ENCODE measurements around the gene LACC1. TPM values are rescaled to one million over a fixed set of nuclear protein-coding genes. Genes with fewer than 3 reads are reported as not detected.

Gene LACC1
- total and polyA plus RNA-seq, 2 experiments from 2014 or later: 6.4 to 8.2 TPM

DNA sequence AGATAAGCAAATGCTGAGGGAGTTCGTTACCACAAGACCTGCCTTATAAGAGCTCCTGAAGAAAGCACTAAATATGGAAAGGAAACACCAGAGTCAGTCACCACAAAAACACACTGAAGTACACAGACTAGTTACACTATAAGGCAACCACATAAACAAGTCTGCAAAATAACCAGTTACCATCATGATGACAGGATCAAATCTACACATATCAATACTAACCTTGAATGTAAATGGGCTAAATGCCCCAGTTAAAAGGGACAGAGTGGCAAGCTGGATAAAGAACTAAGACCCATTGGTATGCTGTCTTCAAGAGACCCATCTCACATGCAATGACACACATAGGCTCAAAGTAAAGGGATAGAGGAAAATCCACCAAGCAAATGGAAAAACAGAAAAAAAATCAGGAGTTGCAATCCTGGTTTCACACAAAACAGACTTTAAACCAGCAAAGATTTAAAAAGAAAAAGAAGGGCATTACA, 26.7 kb upstream of the LACC1 start:
- Histone ChIP-seq H4K20me1 (ENCODE audit: insufficient read depth) (no peaks in the 10 kb centered on the region), H2AFZ (no peak overlapping the region), H3F3A (ENCODE audit: insufficient read depth) (peaks cover 6% of the 10 kb centered on the region), H3K9me2 (ENCODE audit: insufficient read depth) (no peaks in the 10 kb centered on the region), H3K4me2 (ENCODE audit: unreplicated experiment) (no peak overlapping the region), H3K4me1 (ENCODE audit: insufficient read depth) (peaks cover 16% of the 10 kb centered on the region), H3K79me2 (ENCODE audit: insufficient read depth) (no peaks in the 10 kb centered on the region), H3K9me3 (ENCODE audit: low read depth) (peaks cover 3% of the 10 kb centered on the region), H3K27me3 (replicated peaks; ENCODE audit: insufficient read depth) (no peaks in the 10 kb centered on the region), H3K9ac (no peak overlapping the region), H3K27ac (no peak overlapping the region), H3K4me3 (no peak overlapping the region), H3K36me3 (ENCODE audit: low read depth) (peaks cover 10% of the 10 kb centered on the region; the same call in 1 of the 2 replicates)
- in situ Hi-C loops (cut with MboI): no loop called here
- DNase-seq: no peak
- no peak for TF ChIP-seq EZH2 (IDR thresholded peaks at IDR 0.05; ENCODE audit: insufficient read depth, poor library complexity, severe bottlenecking)
- no peak for TF ChIP-seq EZH2phosphoT487 (IDR thresholded peaks at IDR 0.05; ENCODE audit: insufficient read depth, low read depth)
- WGBS, 2 experiments (ENCODE audit: low coverage in 1 of 2, low lambda C conversion rate in 2 of 2, missing lambda C conversion rate in 2 of 2): 77 to 83% methylated on average over 1 of the region's 1 CpG

- H3K4me2 ChIP-seq (ENCODE audit: unreplicated experiment): no peak overlapping the region
- H3F3A ChIP-seq (ENCODE audit: insufficient read depth): no peaks in the 10 kb centered on the region
- WGBS, 2 experiments (ENCODE audit: low coverage in 1 of 2, low lambda C conversion rate in 2 of 2, missing lambda C conversion rate in 2 of 2): 93 to 97% methylated on average over 1 of the region's 1 CpG
- H3K9ac ChIP-seq: no peak overlapping the region
- H3K27me3 ChIP-seq (replicated peaks; ENCODE audit: insufficient read depth): no peaks in the 10 kb centered on the region
- H3K27ac ChIP-seq: no peak overlapping the region
- H3K79me2 ChIP-seq (ENCODE audit: insufficient read depth): no peaks in the 10 kb centered on the region
- H3K9me2 ChIP-seq (ENCODE audit: insufficient read depth): no peaks in the 10 kb centered on the region
- in situ Hi-C loops (cut with MboI): no loop called here
- H2AFZ ChIP-seq: no peak overlapping the region
- no peaks in the 10 kb centered on the region for H4K20me1 ChIP-seq (ENCODE audit: insufficient read depth)
- no peak overlapping the region for H3K4me3 ChIP-seq
- 0 out of 2 replicates have a peak, but pooled peaks cover 11% of the 10 kb centered on the region for H3K36me3 ChIP-seq (ENCODE audit: low read depth)
- H3K4me1 ChIP-seq (ENCODE audit: insufficient read depth): peaks cover 11% of the 10 kb centered on the region; the same call in 1 of the 2 replicates
- DNase-seq: no peak
- no peaks in the 10 kb centered on the region for H3K9me3 ChIP-seq (ENCODE audit: low read depth)
- TF ChIP-seq EZH2 (IDR thresholded peaks at IDR 0.05; ENCODE audit: insufficient read depth, poor library complexity, severe bottlenecking): no peak
- no peak for TF ChIP-seq EZH2phosphoT487 (IDR thresholded peaks at IDR 0.05; ENCODE audit: insufficient read depth, low read depth)
These were observed 17.8 kb upstream of the LACC1 start for GRCh38 chr13:43861863-43862262.

GRCh38 chr13:43864921-43865320, 14.8 kb upstream of the LACC1 start:
- no peak overlapping the region for H3K9ac ChIP-seq
- TF ChIP-seq EZH2phosphoT487 (IDR thresholded peaks at IDR 0.05; ENCODE audit: insufficient read depth, low read depth) (no peak), EZH2 (IDR thresholded peaks at IDR 0.05; ENCODE audit: insufficient read depth, poor library complexity, severe bottlenecking) (no peak)
- H3K36me3 ChIP-seq (ENCODE audit: low read depth): no peaks in the 10 kb centered on the region
- no peaks in the 10 kb centered on the region for H3F3A ChIP-seq (ENCODE audit: insufficient read depth)
- in situ Hi-C loops (cut with MboI): no loop called here
- no peak for DNase-seq
- no peaks in the 10 kb centered on the region for H3K9me2 ChIP-seq (ENCODE audit: insufficient read depth)
- WGBS, 2 experiments (ENCODE audit: low coverage in 1 of 2, low lambda C conversion rate in 2 of 2, missing lambda C conversion rate in 2 of 2): 91 to 100% methylated on average over 4 of the region's 4 CpGs
- H3K9me3 ChIP-seq (ENCODE audit: low read depth): no peaks in the 10 kb centered on the region
- no peak overlapping the region for H3K4me3 ChIP-seq
- no peak overlapping the region for H3K27ac ChIP-seq
- no peaks in the 10 kb centered on the region for H3K27me3 ChIP-seq (replicated peaks; ENCODE audit: insufficient read depth)
- no peak overlapping the region for H2AFZ ChIP-seq
- no peaks in the 10 kb centered on the region for H4K20me1 ChIP-seq (ENCODE audit: insufficient read depth)
- no peak overlapping the region for H3K4me2 ChIP-seq (ENCODE audit: unreplicated experiment)
- H3K4me1 ChIP-seq (ENCODE audit: insufficient read depth): peaks cover 11% of the 10 kb centered on the region; the same call in 1 of the 2 replicates
- H3K79me2 ChIP-seq (ENCODE audit: insufficient read depth): no peaks in the 10 kb centered on the region

GRCh38 chr13:43865892-43866291, 13.8 kb upstream of the LACC1 start:
- no peaks in the 10 kb centered on the region for H3K36me3 ChIP-seq (ENCODE audit: low read depth)
- H3K4me1 ChIP-seq (ENCODE audit: insufficient read depth): peaks cover 11% of the 10 kb centered on the region; the same call in 1 of the 2 replicates
- DNase-seq: peak; percentile 81
- in situ Hi-C loops (cut with MboI): no loop called here
- TF ChIP-seq EZH2phosphoT487 (IDR thresholded peaks at IDR 0.05; ENCODE audit: insufficient read depth, low read depth) (no peak), EZH2 (IDR thresholded peaks at IDR 0.05; ENCODE audit: insufficient read depth, poor library complexity, severe bottlenecking) (no peak)
- peak overlapping the region; percentile 77 for H2AFZ ChIP-seq
- H3K4me2 ChIP-seq (ENCODE audit: unreplicated experiment): peak overlapping the region; percentile 9
- 47 to 48% methylated on average over 4 of the region's 4 CpGs for WGBS, 2 experiments (ENCODE audit: low coverage in 1 of 2, low lambda C conversion rate in 2 of 2, missing lambda C conversion rate in 2 of 2)
- H3K27me3 ChIP-seq (replicated peaks; ENCODE audit: insufficient read depth): no peaks in the 10 kb centered on the region
- H4K20me1 ChIP-seq (ENCODE audit: insufficient read depth): no peaks in the 10 kb centered on the region
- peak overlapping the region; percentile 63 for H3K9ac ChIP-seq
- no peak overlapping the region for H3K4me3 ChIP-seq
- H3K79me2 ChIP-seq (ENCODE audit: insufficient read depth): no peaks in the 10 kb centered on the region
- no peaks in the 10 kb centered on the region for H3K9me3 ChIP-seq (ENCODE audit: low read depth)
- H3F3A ChIP-seq (ENCODE audit: insufficient read depth): no peaks in the 10 kb centered on the region
- no peaks in the 10 kb centered on the region for H3K9me2 ChIP-seq (ENCODE audit: insufficient read depth)
- peak overlapping the region; percentile 86 for H3K27ac ChIP-seq

All from GM23248 (cell line).